Ovary (tissue), 3 donors: ENCODE measurements around the gene ZFYVE1.

Source experiments
- CTCF ChIP-seq, 3 donors: fragments of 450-650 bp in 2 of 3; fragments of 200-600 bp in 1 of 3; IDR thresholded peaks; one replicate each; pipeline versions ENCODE4 v1.5.1 to v1.8.0; 2016 to 2022; ENCODE audit warnings: antibody characterized with exemption in 3 of 3, mild to moderate bottlenecking in 1 of 3
- EP300 ChIP-seq: sonication (generic); formaldehyde crosslinking; IDR thresholded peaks from one replicate; pipeline ENCODE4 v1.6.1; 2017; ENCODE audit warnings: antibody characterized with exemption
- POLR2A ChIP-seq: fragments of 450-650 bp; IDR thresholded peaks from one replicate; pipeline ENCODE4 v1.6.1; 2017; ENCODE audit warnings: antibody characterized with exemption, mild to moderate bottlenecking, moderate library complexity
- donor health status: DM: no; HTN: no; CAD: no.

- no peak for TF ChIP-seq CTCF (IDR thresholded peaks at IDR 0.05)
- no peak for TF ChIP-seq POLR2A
- no peak for TF ChIP-seq EP300
These were observed 85.5 kb downstream of the ZFYVE1 start for GRCh38 chr14:72941286-72941985.
